ENCODE results near the gene MDH2.
"Not testable (repeated sequence)": the region's sequence is repeated elsewhere in the genome, so short reads cannot be mapped to it uniquely, and the experiment has no call there.

MDH2 gene

DNA sequence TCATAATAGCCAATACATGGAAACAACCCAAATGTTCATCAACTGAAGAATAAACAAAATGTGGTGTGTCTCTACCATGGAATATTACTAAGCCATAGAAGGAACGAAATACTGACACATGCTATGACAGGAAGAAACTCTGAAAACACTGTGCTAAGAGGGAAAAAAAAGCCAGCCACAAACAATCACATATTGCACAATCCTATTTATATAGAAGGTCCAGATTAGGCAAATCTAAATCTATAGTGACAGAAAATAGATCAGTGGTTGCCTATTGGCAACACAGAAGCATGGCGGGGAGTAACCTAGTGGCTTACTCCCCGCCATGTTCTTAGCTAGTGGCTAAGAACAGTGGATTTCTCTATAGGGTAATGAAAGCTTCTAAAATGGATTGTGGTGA lies 48.0 kb downstream of the MDH2 start:
- H3K4me3 ChIP-seq (ENCODE audit: insufficient read depth, low read length, poor library complexity, severe bottlenecking) = no peak overlapping the region
- no peak overlapping the region for H2AFZ ChIP-seq (ENCODE audit: low read depth, low read length, severe bottlenecking)
- no peak overlapping the region for H3K9ac ChIP-seq (ENCODE audit: low read length)
- H3F3A ChIP-seq (ENCODE audit: insufficient read depth) = no peaks in the 10 kb centered on the region
- no peaks in the 10 kb centered on the region for H4K20me1 ChIP-seq (ENCODE audit: low read depth, low read length)
- no peaks in the 10 kb centered on the region for H3K9me3 ChIP-seq (ENCODE audit: insufficient read depth, low read length)
- H3K9me2 ChIP-seq (replicated peaks; ENCODE audit: insufficient read depth, low read length) = no peaks in the 10 kb centered on the region
- no peak overlapping the region for H3K4me2 ChIP-seq (ENCODE audit: low read depth, low read length, poor library complexity, severe bottlenecking)
- no peaks in the 10 kb centered on the region for H3K27me3 ChIP-seq (ENCODE audit: low read length)
- H3K79me2 ChIP-seq (ENCODE audit: insufficient read depth, low read length) = no peaks in the 10 kb centered on the region
- TF ChIP-seq EZH2phosphoT487 (conservative IDR thresholded peaks at IDR 0.05; ENCODE audit: low read length) = no peak
- TF ChIP-seq, protein P1, sequence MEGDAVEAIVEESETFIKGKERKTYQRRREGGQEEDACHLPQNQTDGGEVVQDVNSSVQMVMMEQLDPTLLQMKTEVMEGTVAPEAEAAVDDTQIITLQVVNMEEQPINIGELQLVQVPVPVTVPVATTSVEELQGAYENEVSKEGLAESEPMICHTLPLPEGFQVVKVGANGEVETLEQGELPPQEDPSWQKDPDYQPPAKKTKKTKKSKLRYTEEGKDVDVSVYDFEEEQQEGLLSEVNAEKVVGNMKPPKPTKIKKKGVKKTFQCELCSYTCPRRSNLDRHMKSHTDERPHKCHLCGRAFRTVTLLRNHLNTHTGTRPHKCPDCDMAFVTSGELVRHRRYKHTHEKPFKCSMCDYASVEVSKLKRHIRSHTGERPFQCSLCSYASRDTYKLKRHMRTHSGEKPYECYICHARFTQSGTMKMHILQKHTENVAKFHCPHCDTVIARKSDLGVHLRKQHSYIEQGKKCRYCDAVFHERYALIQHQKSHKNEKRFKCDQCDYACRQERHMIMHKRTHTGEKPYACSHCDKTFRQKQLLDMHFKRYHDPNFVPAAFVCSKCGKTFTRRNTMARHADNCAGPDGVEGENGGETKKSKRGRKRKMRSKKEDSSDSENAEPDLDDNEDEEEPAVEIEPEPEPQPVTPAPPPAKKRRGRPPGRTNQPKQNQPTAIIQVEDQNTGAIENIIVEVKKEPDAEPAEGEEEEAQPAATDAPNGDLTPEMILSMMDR (IDR thresholded peaks at IDR 0.05; ENCODE audit: insufficient read depth, low read length, poor library complexity, severe bottlenecking) = no peak
- H3K27ac ChIP-seq (ENCODE audit: low read depth, low read length) = no peak overlapping the region
- H3K36me3 ChIP-seq (ENCODE audit: low read length) = no peaks in the 10 kb centered on the region

DNA sequence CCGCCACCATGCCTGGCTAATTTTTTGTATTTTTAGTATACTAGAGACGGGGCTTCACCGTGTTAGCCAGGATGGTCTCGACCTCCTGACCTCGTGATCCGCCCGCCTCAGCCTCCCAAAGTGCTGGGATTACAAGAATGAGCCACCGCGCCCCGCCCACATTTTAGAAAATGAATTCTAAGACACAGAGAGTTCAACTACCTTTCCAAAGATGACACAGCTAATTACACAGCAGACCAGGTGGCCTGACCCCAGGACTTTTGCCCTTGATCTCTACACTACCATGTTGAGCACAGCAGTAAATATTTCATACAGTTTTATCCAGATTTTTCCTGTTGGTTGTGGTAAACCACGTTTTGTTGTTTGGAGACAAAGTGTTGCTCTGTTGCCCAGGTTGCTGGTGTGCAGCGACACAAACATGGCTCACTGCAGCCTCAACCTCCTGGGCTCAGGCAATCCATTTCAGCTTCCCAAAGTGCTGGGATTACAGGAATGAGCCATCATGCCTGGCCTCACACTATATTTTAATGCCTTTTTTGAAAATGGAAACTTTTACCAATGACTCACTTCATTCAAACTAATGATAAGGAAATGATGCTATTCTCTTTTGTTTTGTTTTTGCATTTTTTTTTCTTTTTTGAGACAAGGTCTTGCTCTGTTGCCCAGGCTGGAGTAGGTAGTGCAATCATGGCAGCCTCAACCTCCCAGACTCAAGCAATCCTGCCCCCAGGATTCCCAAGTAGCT lies 54.0 kb downstream of the MDH2 start:
- H3K4me2 ChIP-seq (ENCODE audit: low read depth, low read length, poor library complexity, severe bottlenecking); H3K27ac ChIP-seq (ENCODE audit: low read depth, low read length); H3K9me3 ChIP-seq (ENCODE audit: insufficient read depth, low read length); H3K9me2 ChIP-seq (replicated peaks; ENCODE audit: insufficient read depth, low read length); H3K36me3 ChIP-seq (ENCODE audit: low read length); H3K9ac ChIP-seq (ENCODE audit: low read length); H3K27me3 ChIP-seq (ENCODE audit: low read length); H3K79me2 ChIP-seq (ENCODE audit: insufficient read depth, low read length); H4K20me1 ChIP-seq (ENCODE audit: low read depth, low read length); H3K4me3 ChIP-seq (ENCODE audit: insufficient read depth, low read length, poor library complexity, severe bottlenecking); H2AFZ ChIP-seq (ENCODE audit: low read depth, low read length, severe bottlenecking); H3F3A ChIP-seq (ENCODE audit: insufficient read depth): not testable (repeated sequence)

DNA sequence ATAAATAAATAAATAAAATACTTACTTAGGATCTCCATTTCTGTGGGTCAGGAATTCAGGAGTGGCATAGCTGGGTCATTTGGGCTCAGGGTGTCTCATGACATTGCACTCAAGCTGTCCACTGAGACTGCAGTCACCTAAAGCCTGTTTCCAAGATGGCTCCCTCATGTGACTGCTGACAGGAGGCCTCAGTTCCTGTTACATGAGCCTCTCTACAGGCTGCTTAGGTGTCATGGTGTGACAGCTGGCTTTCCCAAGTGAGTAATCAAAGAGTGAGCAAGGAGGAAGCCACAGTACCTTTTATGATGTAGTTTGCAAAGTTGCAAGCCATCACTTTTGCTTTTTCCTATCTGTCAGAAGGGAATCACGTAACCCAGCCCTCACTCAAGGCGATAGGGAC lies 55.9 kb downstream of the MDH2 start:
- not testable (repeated sequence) for H3K4me2 ChIP-seq (ENCODE audit: low read depth, low read length, poor library complexity, severe bottlenecking); H3K79me2 ChIP-seq (ENCODE audit: insufficient read depth, low read length); H3K4me3 ChIP-seq (ENCODE audit: insufficient read depth, low read length, poor library complexity, severe bottlenecking); H3F3A ChIP-seq (ENCODE audit: insufficient read depth); H3K27me3 ChIP-seq (ENCODE audit: low read length); H3K36me3 ChIP-seq (ENCODE audit: low read length); H3K9ac ChIP-seq (ENCODE audit: low read length); H3K27ac ChIP-seq (ENCODE audit: low read depth, low read length); H3K9me2 ChIP-seq (replicated peaks; ENCODE audit: insufficient read depth, low read length); H4K20me1 ChIP-seq (ENCODE audit: low read depth, low read length); H3K9me3 ChIP-seq (ENCODE audit: insufficient read depth, low read length); H2AFZ ChIP-seq (ENCODE audit: low read depth, low read length, severe bottlenecking)

DNA sequence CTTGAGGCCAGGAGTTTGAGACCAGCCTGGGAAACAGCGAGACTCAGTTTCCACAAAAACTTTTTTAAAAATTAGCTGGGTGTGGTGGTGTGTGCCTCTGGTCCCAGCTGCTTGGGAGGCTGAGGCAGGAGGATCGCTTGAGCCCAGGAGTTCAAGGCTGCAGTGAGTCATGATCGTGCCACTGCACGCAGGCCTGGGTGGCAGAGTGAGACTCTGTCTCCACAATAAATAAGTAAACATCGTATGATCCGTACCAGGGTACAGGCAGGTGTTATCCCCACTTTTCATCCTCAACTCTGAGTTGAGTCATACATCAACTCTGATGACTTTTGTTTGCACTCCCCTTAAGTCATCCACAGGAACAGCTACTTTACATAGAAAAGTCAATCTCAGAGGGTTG lies 58.2 kb downstream of the MDH2 start:
- not testable (repeated sequence) for H3K4me3 ChIP-seq (ENCODE audit: insufficient read depth, low read length, poor library complexity, severe bottlenecking); H3K27me3 ChIP-seq (ENCODE audit: low read length); H3F3A ChIP-seq (ENCODE audit: insufficient read depth); H3K27ac ChIP-seq (ENCODE audit: low read depth, low read length); H3K9me2 ChIP-seq (replicated peaks; ENCODE audit: insufficient read depth, low read length); H2AFZ ChIP-seq (ENCODE audit: low read depth, low read length, severe bottlenecking); H3K36me3 ChIP-seq (ENCODE audit: low read length); H3K9me3 ChIP-seq (ENCODE audit: insufficient read depth, low read length); H4K20me1 ChIP-seq (ENCODE audit: low read depth, low read length); H3K9ac ChIP-seq (ENCODE audit: low read length); H3K4me2 ChIP-seq (ENCODE audit: low read depth, low read length, poor library complexity, severe bottlenecking); H3K79me2 ChIP-seq (ENCODE audit: insufficient read depth, low read length)

DNA sequence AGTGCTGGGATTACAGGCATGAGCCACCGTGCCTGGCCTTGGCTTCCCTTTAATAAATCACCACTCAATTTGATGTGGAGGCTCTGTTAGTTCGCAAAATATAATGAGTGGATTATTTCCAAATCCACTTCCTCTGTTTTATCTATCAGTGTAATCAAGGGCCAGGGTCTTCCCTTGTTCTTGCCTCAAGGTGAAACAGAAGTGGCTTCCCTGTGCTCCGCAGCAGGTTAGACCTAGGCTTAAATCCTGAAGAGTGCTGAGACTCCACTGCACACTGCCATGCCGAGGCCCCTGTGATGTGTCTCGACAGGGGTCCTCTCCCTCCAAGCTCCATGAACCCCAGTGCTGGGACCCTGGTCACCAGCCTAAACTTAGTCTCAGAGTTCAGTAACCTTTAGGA lies 59.0 kb downstream of the MDH2 start:
- H4K20me1 ChIP-seq (ENCODE audit: low read depth, low read length) = no peaks in the 10 kb centered on the region
- H3K9me3 ChIP-seq (ENCODE audit: insufficient read depth, low read length) = no peaks in the 10 kb centered on the region
- no peaks in the 10 kb centered on the region for H3K79me2 ChIP-seq (ENCODE audit: insufficient read depth, low read length)
- no peaks in the 10 kb centered on the region for H3F3A ChIP-seq (ENCODE audit: insufficient read depth)
- no peak overlapping the region for H3K4me2 ChIP-seq (ENCODE audit: low read depth, low read length, poor library complexity, severe bottlenecking)
- H3K27me3 ChIP-seq (ENCODE audit: low read length) = no peaks in the 10 kb centered on the region
- H2AFZ ChIP-seq (ENCODE audit: low read depth, low read length, severe bottlenecking) = no peak overlapping the region
- no peaks in the 10 kb centered on the region for H3K36me3 ChIP-seq (ENCODE audit: low read length)
- TF ChIP-seq, protein P1 (IDR thresholded peaks at IDR 0.05; ENCODE audit: insufficient read depth, low read length, poor library complexity, severe bottlenecking) = no peak
- no peak for TF ChIP-seq EZH2phosphoT487 (conservative IDR thresholded peaks at IDR 0.05; ENCODE audit: low read length)
- H3K9me2 ChIP-seq (replicated peaks; ENCODE audit: insufficient read depth, low read length) = no peaks in the 10 kb centered on the region
- no peak overlapping the region for H3K27ac ChIP-seq (ENCODE audit: low read depth, low read length)
- H3K4me3 ChIP-seq (ENCODE audit: insufficient read depth, low read length, poor library complexity, severe bottlenecking) = no peak overlapping the region
- no peak overlapping the region for H3K9ac ChIP-seq (ENCODE audit: low read length)

Measured in SU-DHL-6 (cell line).